Epithelial cell of esophagus (primary cell): Measurements from ENCODE around the gene CPPED1.

Experiments
- DNase-seq: peaks from one replicate; pipeline ENCODE4 v3.0.0; 2010; ENCODE audit warnings: low read depth
- H3K4me3 ChIP-seq: 2 replicates; pipeline ENCODE4 v1.5.1; 2011; ENCODE audit warnings: mild to moderate bottlenecking, low read length, control low read depth
- CTCF ChIP-seq: IDR thresholded peaks from 2 replicates; pipeline ENCODE4 v1.5.1; 2011; ENCODE audit warnings: low read depth, mild to moderate bottlenecking, low read length, control low read depth, inconsistent platforms; ENCODE audit not compliant: insufficient read depth; ENCODE audit errors: missing control alignments

Gene CPPED1

GRCh38 chr16:12719972-12720371, 83.7 kb downstream of the CPPED1 start:
- H3K4me3 ChIP-seq, result no peak overlapping the region
- no peak for TF ChIP-seq CTCF
- DNase-seq, result no peak

- no peak for TF ChIP-seq CTCF
- no peak for DNase-seq
- H3K4me3 ChIP-seq, result no peak overlapping the region
Observed at GRCh38 chr16:12716658-12717057, 87.0 kb downstream of the CPPED1 start.

GRCh38 chr16:12709807-12710206, 93.9 kb downstream of the CPPED1 start:
- no peak for DNase-seq
- H3K4me3 ChIP-seq, result no peak overlapping the region
- no peak for TF ChIP-seq CTCF

- H3K4me3 ChIP-seq, result no peak overlapping the region
- no peak for DNase-seq
- no peak for TF ChIP-seq CTCF
Observed at GRCh38 chr16:12708266-12708665, 95.4 kb downstream of the CPPED1 start.

GRCh38 chr16:12706628-12707027, 97.1 kb downstream of the CPPED1 start:
- no peak for TF ChIP-seq CTCF
- no peak for DNase-seq

GRCh38 chr16:12704492-12705111, 99.1 kb downstream of the CPPED1 start:
- no peak for TF ChIP-seq CTCF
- no peak for DNase-seq

More at GRCh38 chr16:12706628-12707027, 97.1 kb downstream of the CPPED1 start:
- H3K4me3 ChIP-seq, result no peak overlapping the region

GRCh38 chr16:12703935-12704334, 99.8 kb downstream of the CPPED1 start:
- TF ChIP-seq CTCF, result no peak
- no peak for DNase-seq
- no peak overlapping the region for H3K4me3 ChIP-seq

More at GRCh38 chr16:12704492-12705111, 99.1 kb downstream of the CPPED1 start:
- H3K4me3 ChIP-seq, result no peak overlapping the region
